B cell (primary cell): ENCODE measurements around the gene PRDX2. TPM values are rescaled to one million over a fixed set of nuclear protein-coding genes. Genes with fewer than 3 reads are reported as not detected.

Experiments used
- ATAC-seq: fragments of 200-7000 bp; cut with Tn5 transposase; one replicate; pipeline ENCODE4 v1.10.0; 2021; ENCODE audit warnings: low read depth, mild to moderate bottlenecking, moderate number of reproducible peaks, moderate library complexity
- CTCF ChIA-PET: fragments of 350-600 bp; sonication (Branson Sonifier 250); formaldehyde crosslinking; loops from one replicate; lab custom pipeline; 2021; ENCODE audit warnings: antibody characterized with exemption, inconsistent platforms; lab: Charles Lee
- POLR2A ChIA-PET: fragments of 350-600 bp; sonication (Branson Sonifier 250); formaldehyde crosslinking; loops from one replicate; lab custom pipeline; 2021; ENCODE audit warnings: antibody characterized with exemption; lab: Charles Lee
- DNase-seq: peaks from one replicate; pipeline ENCODE4 v3.0.0; 2013
- H2AFZ ChIP-seq: 2 replicates; pipeline ENCODE4 v1.6.1; 2012; ENCODE audit warnings: mild to moderate bottlenecking, low read depth, low read length; ENCODE audit not compliant: insufficient read depth, poor library complexity, severe bottlenecking
- H3K27ac ChIP-seq, 2 donors: 1 replicate in 1 of 2; 2 replicates in 1 of 2; pipeline ENCODE4 v1.5.1; 2012 to 2013; ENCODE audit warnings: low read length in 2 of 2, mild to moderate bottlenecking in 2 of 2, moderate library complexity in 1 of 2
- H3K27me3 ChIP-seq, 4 experiments: fragments of 200-600 bp in 1 of 4; sonication (generic) in 1 of 4; replicated peaks in 1 of 4; 1 replicate in 2 of 4; 2 replicates in 2 of 4; pipeline versions ENCODE4 v1.6.1 to v1.7.0; 2013 to 2016; ENCODE audit warnings: low read length in 3 of 4, mild to moderate bottlenecking in 2 of 4, mixed read lengths in 1 of 4, moderate library complexity in 1 of 4; ENCODE audit not compliant: insufficient read depth in 4 of 4, control insufficient read depth in 3 of 4; ENCODE audit errors: control extremely low read depth in 1 of 4
- H3K36me3 ChIP-seq, 2 experiments: replicated peaks in 1 of 2; 1 replicate in 1 of 2; 2 replicates in 1 of 2; pipeline versions ENCODE4 v1.6.1 to v1.7.1; 2013; ENCODE audit warnings: low read length in 1 of 2; ENCODE audit not compliant: insufficient read depth in 2 of 2, control insufficient read depth in 1 of 2; ENCODE audit errors: control extremely low read depth in 1 of 2, extremely low read depth in 1 of 2
- H3K4me1 ChIP-seq, 2 donors: fragments of 200-600 bp in 1 of 2; sonication (generic) in 1 of 2; 1 replicate in 1 of 2; 2 replicates in 1 of 2; pipeline versions ENCODE4 v1.5.1 to v1.6.1; 2013 to 2017; ENCODE audit warnings: low read length in 2 of 2; ENCODE audit not compliant: control insufficient read depth in 2 of 2, insufficient read depth in 2 of 2
- H3K4me2 ChIP-seq: replicated peaks from 2 replicates; pipeline ENCODE3; 2012; ENCODE audit warnings: mild to moderate bottlenecking, low read depth, low read length; ENCODE audit not compliant: poor library complexity, severe bottlenecking
- H3K4me3 ChIP-seq, 5 experiments: fragments of 200-600 bp in 1 of 5; sonication (generic) in 1 of 5; 1 replicate in 3 of 5; 2 replicates in 2 of 5; pipeline versions ENCODE4 v1.5.1 to v1.7.0; 2011 to 2016; ENCODE audit warnings: low read length in 4 of 5, mild to moderate bottlenecking in 4 of 5, low read depth in 2 of 5, control low read depth in 1 of 5, moderate library complexity in 1 of 5; ENCODE audit not compliant: insufficient read depth in 1 of 5; ENCODE audit errors: control extremely low read depth in 1 of 5, extremely low read depth in 1 of 5
- H3K79me2 ChIP-seq: fragments of 200-600 bp; sonication (generic); one replicate; pipeline ENCODE4 v1.6.0; 2016; ENCODE audit warnings: low read length; ENCODE audit not compliant: control insufficient read depth, insufficient read depth
- H3K9ac ChIP-seq: fragments of 200-600 bp; sonication (generic); 2 replicates; pipeline ENCODE4 v1.6.1; 2017; ENCODE audit warnings: mild to moderate bottlenecking, low read length, moderate library complexity
- H3K9me3 ChIP-seq, 3 donors: one replicate each; pipeline versions ENCODE4 v1.6.1 to v1.7.1; 2013; ENCODE audit warnings: low read length in 2 of 3; ENCODE audit not compliant: control insufficient read depth in 2 of 3, insufficient read depth in 1 of 3; ENCODE audit errors: control extremely low read depth in 1 of 3
- H4K20me1 ChIP-seq: 2 replicates; pipeline ENCODE4 v1.6.0; 2012; ENCODE audit warnings: mild to moderate bottlenecking, low read length; ENCODE audit not compliant: insufficient read depth, control insufficient read depth, poor library complexity, severe bottlenecking
- H3K27ac Mint-ChIP-seq: one replicate; pipeline ENCODE4 v1.8.0; 2021; ENCODE audit warnings: mixed read lengths
- H3K27me3 Mint-ChIP-seq: one replicate; pipeline ENCODE4 v1.8.0; 2021; ENCODE audit warnings: mixed read lengths
- H3K4me1 Mint-ChIP-seq: one replicate; pipeline ENCODE4 v1.8.0; 2021; ENCODE audit warnings: mixed read lengths
- H3K4me3 Mint-ChIP-seq: one replicate; pipeline ENCODE4 v1.8.0; 2021; ENCODE audit warnings: mixed read lengths
- H3K9me3 Mint-ChIP-seq: one replicate; pipeline ENCODE4 v1.8.0; 2022; ENCODE audit warnings: mixed read lengths; ENCODE audit not compliant: insufficient read depth
- EZH2 ChIP-seq: IDR thresholded peaks from 2 replicates; pipeline ENCODE4 v1.6.1; 2012; ENCODE audit warnings: borderline replicate concordance, low read depth, mild to moderate bottlenecking, moderate library complexity, low read length; ENCODE audit not compliant: insufficient read depth, poor library complexity, severe bottlenecking
- WGBS: methylation state at CpG from one replicate; pipeline ENCODE4 v1.1.5; 2013; ENCODE audit warnings: missing lambda C conversion rate; ENCODE audit not compliant: insufficient coverage; 5-methylcytosine and 5-hydroxymethylcytosine counted together
- intact Hi-C: fragments of 100-400 bp; cut with micrococcal nuclease; formaldehyde crosslinking; loops from one replicate; pipeline ENCODE4 v1.10.0; 2022
- polyA plus RNA-seq: library from polyadenylated mRNA; depleted of rRNA; stranded (reverse); fragments of >200 nt; gene quantifications from 2 replicates; pipeline ENCODE4 v1.2.3, GENCODE V29; 2012
- total RNA-seq, 2 donors: library from RNA; stranded (reverse); fragments of 120-200 nt in 1 of 2; gene quantifications; 1 replicate in 1 of 2; 2 replicates in 1 of 2; pipeline versions ENCODE4 v1.2.3 to v1.2.4, GENCODE V29; 2013 to 2022
- TF ChIP-seq, protein P1 (sequence below): fragments of 200-600 bp; IDR thresholded peaks from one replicate; pipeline ENCODE4 v1.8.0; 2022; ENCODE audit warnings: antibody characterized with exemption, mild to moderate bottlenecking

PRDX2 gene
- total and polyA plus RNA-seq, 2 donors (not counting 1 experiment from before 2014, with no cell fraction given): 45.5 to 66.1 TPM

DNA sequence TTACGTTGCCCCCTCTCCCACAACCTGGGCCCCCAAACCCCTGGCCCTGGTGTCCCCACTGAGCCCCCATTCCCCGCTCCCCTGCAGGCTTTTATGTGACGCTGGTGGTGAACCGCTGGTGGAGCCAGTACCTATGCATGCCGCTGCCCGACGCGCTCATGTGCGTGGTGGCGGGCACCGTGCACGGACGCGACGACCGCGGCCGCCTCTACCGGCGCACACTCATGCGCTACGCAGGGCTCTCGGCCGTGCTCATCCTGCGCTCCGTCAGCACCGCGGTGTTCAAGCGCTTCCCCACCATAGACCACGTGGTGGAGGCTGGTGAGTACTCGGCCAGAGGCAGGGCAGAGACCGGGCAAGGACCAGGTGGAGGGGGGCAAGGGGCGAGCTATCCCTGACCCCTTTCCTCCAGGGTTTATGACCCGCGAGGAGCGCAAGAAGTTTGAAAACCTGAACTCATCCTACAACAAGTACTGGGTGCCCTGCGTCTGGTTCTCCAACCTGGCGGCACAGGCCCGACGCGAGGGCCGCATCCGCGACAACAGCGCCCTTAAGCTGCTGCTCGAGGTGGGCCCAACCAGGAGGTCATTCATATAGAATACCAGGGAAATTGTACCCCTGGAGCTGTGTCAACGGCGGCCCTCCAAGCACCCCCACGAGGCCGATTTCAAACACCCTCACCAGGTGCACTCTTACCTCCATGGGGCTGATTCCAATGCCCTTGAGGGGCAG is 47.0 kb downstream of the PRDX2 start:
- no peak overlapping the region for H3K4me3 ChIP-seq
- H2AFZ ChIP-seq: no peak overlapping the region
- CTCF ChIA-PET: interaction anchor here (0.6 to 21.3 kb wide), 5 partner anchors 10 to 94 kb away, joined by 3 to 353 read pairs (median 4); partner anchors contain the start of gene TRIR
- H3K27ac ChIP-seq: no peak overlapping the region
- no peaks in the 10 kb centered on the region for H3K36me3 ChIP-seq
- intact Hi-C loops: no loop called here
- H3K4me2 ChIP-seq: no peak overlapping the region
- POLR2A ChIA-PET: interaction anchor here (0.6 kb wide), 1 partner anchor 40 kb away, joined by 4 read pairs; no protein-coding TSS in a partner anchor
- H3K9me3 ChIP-seq: no peaks in the 10 kb centered on the region
- ATAC-seq (no peak), DNase-seq (no peak)
- no peaks in the 10 kb centered on the region for H3K9me3 Mint-ChIP-seq
- H3K79me2 ChIP-seq: no peaks in the 10 kb centered on the region
- H4K20me1 ChIP-seq: no peaks in the 10 kb centered on the region
- no peak overlapping the region for H3K9ac ChIP-seq
- H3K27me3 Mint-ChIP-seq: peaks cover 38% of the 10 kb centered on the region
- no peak overlapping the region for H3K27ac Mint-ChIP-seq
- WGBS: 67% methylated on average over 41 of the region's 50 CpGs
- H3K4me3 Mint-ChIP-seq: no peak overlapping the region
- H3K4me1 Mint-ChIP-seq: peaks cover 10% of the 10 kb centered on the region
- no peak for TF ChIP-seq EZH2
- TF ChIP-seq, protein P1, sequence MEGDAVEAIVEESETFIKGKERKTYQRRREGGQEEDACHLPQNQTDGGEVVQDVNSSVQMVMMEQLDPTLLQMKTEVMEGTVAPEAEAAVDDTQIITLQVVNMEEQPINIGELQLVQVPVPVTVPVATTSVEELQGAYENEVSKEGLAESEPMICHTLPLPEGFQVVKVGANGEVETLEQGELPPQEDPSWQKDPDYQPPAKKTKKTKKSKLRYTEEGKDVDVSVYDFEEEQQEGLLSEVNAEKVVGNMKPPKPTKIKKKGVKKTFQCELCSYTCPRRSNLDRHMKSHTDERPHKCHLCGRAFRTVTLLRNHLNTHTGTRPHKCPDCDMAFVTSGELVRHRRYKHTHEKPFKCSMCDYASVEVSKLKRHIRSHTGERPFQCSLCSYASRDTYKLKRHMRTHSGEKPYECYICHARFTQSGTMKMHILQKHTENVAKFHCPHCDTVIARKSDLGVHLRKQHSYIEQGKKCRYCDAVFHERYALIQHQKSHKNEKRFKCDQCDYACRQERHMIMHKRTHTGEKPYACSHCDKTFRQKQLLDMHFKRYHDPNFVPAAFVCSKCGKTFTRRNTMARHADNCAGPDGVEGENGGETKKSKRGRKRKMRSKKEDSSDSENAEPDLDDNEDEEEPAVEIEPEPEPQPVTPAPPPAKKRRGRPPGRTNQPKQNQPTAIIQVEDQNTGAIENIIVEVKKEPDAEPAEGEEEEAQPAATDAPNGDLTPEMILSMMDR: no peak
- H3K27me3 ChIP-seq: peaks cover 0 to 32% (median 5%) of the 10 kb centered on the region in 4 experiments
- peaks cover 9 to 13% of the 10 kb centered on the region in 2 donors for H3K4me1 ChIP-seq
